ENCODE data around the gene CPLX1. TPM values are rescaled to one million over a fixed set of nuclear protein-coding genes. Genes with fewer than 3 reads are reported as not detected.
A peak's percentile ranks its signal among the peaks of the same experiment; 100 is the strongest.

Gene CPLX1
- total RNA-seq, 4 donors from 2014 or later, result 0.38 to 0.44 TPM; not detected in 2

GRCh38 chr4:828641-829271 lies 2.8 kb upstream of the CPLX1 start:
- H3K36me3 ChIP-seq, result no peaks in the 10 kb centered on the region
- no peak overlapping the region for H3K27ac ChIP-seq
- peaks cover 77% of the 10 kb centered on the region for H3K27me3 ChIP-seq
- 40% methylated on average over 14 of the region's 16 CpGs for WGBS
- no peak overlapping the region for H3K4me3 ChIP-seq
- no peaks in the 10 kb centered on the region for H3K9me3 ChIP-seq
- H3K4me1 ChIP-seq, result peaks cover 22% of the 10 kb centered on the region
- peak; percentile 62 to 77 for DNase-seq (ENCODE audit: low spot score in 2 of 2)
- no peak for TF ChIP-seq EP300 (IDR thresholded peaks at IDR 0.05)
- no peak for TF ChIP-seq CTCF (IDR thresholded peaks at IDR 0.05)
- TF ChIP-seq POLR2AphosphoS5 (IDR thresholded peaks at IDR 0.05), result no peak
- TF ChIP-seq POLR2A (IDR thresholded peaks at IDR 0.05), result no peak

GRCh38 chr4:827209-828081 lies 1.5 kb upstream of the CPLX1 start:
- peak; percentile 52 to 59 for DNase-seq (ENCODE audit: low spot score in 2 of 2)

GRCh38 chr4:826508-827208 lies 729 bp upstream of the CPLX1 start:
- H3K4me3 ChIP-seq, result peak overlapping the region; percentile 35
- peak in 1 of 2 donors; percentile 49 for DNase-seq (ENCODE audit: low spot score in 2 of 2)
- peaks cover 22% of the 10 kb centered on the region for H3K4me1 ChIP-seq
- TF ChIP-seq POLR2AphosphoS5 (IDR thresholded peaks at IDR 0.05), result no peak
- TF ChIP-seq POLR2A (IDR thresholded peaks at IDR 0.05), result no peak
- no peak for TF ChIP-seq CTCF (IDR thresholded peaks at IDR 0.05)
- no peak for TF ChIP-seq EP300 (IDR thresholded peaks at IDR 0.05)
- no CpG with 5 or more reads among the region's 75 CpGs for WGBS
- H3K27me3 ChIP-seq, result peaks cover 96% of the 10 kb centered on the region
- no peaks in the 10 kb centered on the region for H3K9me3 ChIP-seq
- no peak overlapping the region for H3K27ac ChIP-seq
- no peaks in the 10 kb centered on the region for H3K36me3 ChIP-seq

More at GRCh38 chr4:827209-828081, 1.5 kb upstream of the CPLX1 start:
- Histone ChIP-seq H3K9me3 (no peaks in the 10 kb centered on the region), H3K27ac (no peak overlapping the region), H3K4me3 (no peak overlapping the region), H3K36me3 (no peaks in the 10 kb centered on the region), H3K27me3 (peaks cover 89% of the 10 kb centered on the region), H3K4me1 (peaks cover 22% of the 10 kb centered on the region)
- WGBS, result 69% methylated on average over 6 of the region's 20 CpGs
- TF ChIP-seq POLR2AphosphoS5 (IDR thresholded peaks at IDR 0.05) (no peak), POLR2A (IDR thresholded peaks at IDR 0.05) (no peak), CTCF (IDR thresholded peaks at IDR 0.05) (no peak)

GRCh38 chr4:825063-825970 lies 612 bp downstream of the CPLX1 start:
- TF ChIP-seq EP300 (IDR thresholded peaks at IDR 0.05) (no peak), POLR2AphosphoS5 (IDR thresholded peaks at IDR 0.05) (no peak), CTCF (IDR thresholded peaks at IDR 0.05) (no peak)

More at GRCh38 chr4:825063-825970, 612 bp downstream of the CPLX1 start:
- H3K4me1 ChIP-seq, result peaks cover 22% of the 10 kb centered on the region
- no peak overlapping the region for H3K27ac ChIP-seq
- peak overlapping the region; percentile 51 for H3K4me3 ChIP-seq
- peak in 1 of 2 donors; percentile 50 for DNase-seq (ENCODE audit: low spot score in 2 of 2)
- no peaks in the 10 kb centered on the region for H3K36me3 ChIP-seq
- no peaks in the 10 kb centered on the region for H3K9me3 ChIP-seq
- H3K27me3 ChIP-seq, result peaks cover 97% of the 10 kb centered on the region
- WGBS, result 10% methylated on average over 18 of the region's 94 CpGs
